ACC112 (cell line): ENCODE measurements around the gene STAT6.

Experiments used
- H2AFZ ChIP-seq: fragments of 200-600 bp; sonication (generic); one replicate; pipeline ENCODE4 v1.6.0; 2017; ENCODE audit warnings: antibody characterized with exemption, low read length; ENCODE audit not compliant: unreplicated experiment
- H3K27ac ChIP-seq: fragments of 200-600 bp; sonication (generic); 2 replicates; pipeline ENCODE4 v1.5.1; 2014; ENCODE audit warnings: low read depth, mild to moderate bottlenecking, antibody characterized with exemption, low read length, moderate library complexity
- H3K27me3 ChIP-seq: fragments of 200-600 bp; sonication (generic); 2 replicates; pipeline ENCODE4 v1.6.1; 2014; ENCODE audit warnings: mild to moderate bottlenecking, antibody characterized with exemption, low read length, moderate library complexity, mixed read lengths; ENCODE audit not compliant: insufficient read depth
- H3K36me3 ChIP-seq: fragments of 200-600 bp; sonication (generic); 2 replicates; pipeline ENCODE4 v1.6.1; 2016; ENCODE audit warnings: mild to moderate bottlenecking, antibody characterized with exemption, low read length, moderate library complexity, mixed read lengths; ENCODE audit not compliant: insufficient read depth
- H3K4me1 ChIP-seq: fragments of 200-600 bp; sonication (generic); one replicate; pipeline ENCODE4 v1.6.1; 2016; ENCODE audit warnings: low read length, mixed read lengths; ENCODE audit not compliant: insufficient read depth, unreplicated experiment, control insufficient read depth
- H3K4me3 ChIP-seq: fragments of 200-600 bp; sonication (generic); 2 replicates; pipeline ENCODE4 v1.5.1; 2014; ENCODE audit warnings: mild to moderate bottlenecking, low read depth, low read length
- H3K79me2 ChIP-seq: fragments of 200-600 bp; sonication (generic); one replicate; pipeline ENCODE4 v1.6.0; 2016; ENCODE audit warnings: low read length; ENCODE audit not compliant: control insufficient read depth, unreplicated experiment, insufficient read depth

The STAT6 gene

GRCh38 chr12:57091638-57092528 is 19.3 kb downstream of the STAT6 start:
- Histone ChIP-seq H3K4me1 (peaks cover 41% of the 10 kb centered on the region), H3K36me3 (peaks cover 11% of the 10 kb centered on the region; the same call in 1 of the 2 replicates), H3K79me2 (peaks cover 33% of the 10 kb centered on the region), H3K27ac (peak overlapping the region; percentile 35), H2AFZ (no peak overlapping the region), H3K4me3 (peak overlapping the region; percentile 80), H3K27me3 (no peaks in the 10 kb centered on the region)

GRCh38 chr12:57090924-57091637 is 20.1 kb downstream of the STAT6 start:
- Histone ChIP-seq H2AFZ (no peak overlapping the region), H3K27ac (peak overlapping the region; percentile 4; the same call in 1 of the 2 replicates), H3K36me3 (peaks cover 11% of the 10 kb centered on the region; the same call in 1 of the 2 replicates), H3K4me3 (peak overlapping the region; percentile 80), H3K4me1 (peaks cover 42% of the 10 kb centered on the region), H3K79me2 (peaks cover 33% of the 10 kb centered on the region), H3K27me3 (no peaks in the 10 kb centered on the region)

GRCh38 chr12:57090490-57090889 is 20.7 kb downstream of the STAT6 start:
- H3K27ac ChIP-seq: peak overlapping the region; percentile 4; the same call in 1 of the 2 replicates
- H3K36me3 ChIP-seq: peaks cover 11% of the 10 kb centered on the region; the same call in 1 of the 2 replicates
- no peak overlapping the region for H2AFZ ChIP-seq
- peaks cover 33% of the 10 kb centered on the region for H3K79me2 ChIP-seq
- peaks cover 48% of the 10 kb centered on the region for H3K4me1 ChIP-seq
- peak overlapping the region; percentile 80 for H3K4me3 ChIP-seq
- no peaks in the 10 kb centered on the region for H3K27me3 ChIP-seq

GRCh38 chr12:57089271-57090245 is 21.6 kb downstream of the STAT6 start:
- peak overlapping the region; percentile 80 for H3K4me3 ChIP-seq
- no peak overlapping the region for H2AFZ ChIP-seq
- peak overlapping the region; percentile 68 for H3K27ac ChIP-seq
- H3K36me3 ChIP-seq: peaks cover 8% of the 10 kb centered on the region; the same call in 1 of the 2 replicates
- H3K4me1 ChIP-seq: peaks cover 49% of the 10 kb centered on the region
- no peaks in the 10 kb centered on the region for H3K27me3 ChIP-seq
- H3K79me2 ChIP-seq: peaks cover 33% of the 10 kb centered on the region

- Histone ChIP-seq H3K27ac (peak within 1 kb of the TSS; percentile 93), H3K4me1 (peaks cover 41% of the 10 kb centered on the region), H2AFZ (peak within 1 kb of the TSS; percentile 3), H3K4me3 (peak within 1 kb of the TSS; percentile 91), H3K36me3 (peaks cover 8% of the 10 kb centered on the region; the same call in 1 of the 2 replicates), H3K79me2 (peaks cover 33% of the 10 kb centered on the region), H3K27me3 (no peaks in the 10 kb centered on the region)
These were observed 22.6 kb downstream of the STAT6 start, which contains the start of gene NAB2 for GRCh38 chr12:57088354-57089270. TSS of gene NAB2 (plus strand) at chr12:57089114. CDS start at chr12:57089272, 158 bp downstream.

- Histone ChIP-seq H3K4me1 (peaks cover 33% of the 10 kb centered on the region), H3K27me3 (no peaks in the 10 kb centered on the region), H3K36me3 (peaks cover 7% of the 10 kb centered on the region; the same call in 1 of the 2 replicates), H2AFZ (peak overlapping the region; percentile 3), H3K79me2 (peaks cover 33% of the 10 kb centered on the region), H3K27ac (peak overlapping the region; percentile 93), H3K4me3 (peak overlapping the region; percentile 91)
These were observed 23.3 kb downstream of the STAT6 start for GRCh38 chr12:57087691-57088353.

- H3K27me3 ChIP-seq: no peaks in the 10 kb centered on the region
- peaks cover under 1% of the 10 kb centered on the region; the same call in 1 of the 2 replicates for H3K36me3 ChIP-seq
- peak overlapping the region; percentile 84 for H2AFZ ChIP-seq
- peak overlapping the region; percentile 91 for H3K4me3 ChIP-seq
- peak overlapping the region; percentile 93 for H3K27ac ChIP-seq
- peaks cover 28% of the 10 kb centered on the region for H3K79me2 ChIP-seq
- peaks cover 26% of the 10 kb centered on the region for H3K4me1 ChIP-seq
These were observed 24.0 kb downstream of the STAT6 start for GRCh38 chr12:57087010-57087690.

GRCh38 chr12:57086493-57087009 is 24.6 kb downstream of the STAT6 start:
- H3K4me1 ChIP-seq: peaks cover 21% of the 10 kb centered on the region
- H3K79me2 ChIP-seq: peaks cover 23% of the 10 kb centered on the region
- no peaks in the 10 kb centered on the region for H3K36me3 ChIP-seq
- H2AFZ ChIP-seq: peak overlapping the region; percentile 84
- peak overlapping the region; percentile 91 for H3K4me3 ChIP-seq
- peak overlapping the region; percentile 93 for H3K27ac ChIP-seq
- H3K27me3 ChIP-seq: no peaks in the 10 kb centered on the region
